DMS114 treated with DMSO at 0.1 percent for 48 hours (cell line): ENCODE measurements around the gene CKAP5.

ENCODE experiments used
- DNase-seq: peaks from one replicate; lab custom pipeline; 2025; ENCODE audit not compliant: unreplicated experiment; lab: John Stamatoyannopoulos, UW

The CKAP5 gene

DNA sequence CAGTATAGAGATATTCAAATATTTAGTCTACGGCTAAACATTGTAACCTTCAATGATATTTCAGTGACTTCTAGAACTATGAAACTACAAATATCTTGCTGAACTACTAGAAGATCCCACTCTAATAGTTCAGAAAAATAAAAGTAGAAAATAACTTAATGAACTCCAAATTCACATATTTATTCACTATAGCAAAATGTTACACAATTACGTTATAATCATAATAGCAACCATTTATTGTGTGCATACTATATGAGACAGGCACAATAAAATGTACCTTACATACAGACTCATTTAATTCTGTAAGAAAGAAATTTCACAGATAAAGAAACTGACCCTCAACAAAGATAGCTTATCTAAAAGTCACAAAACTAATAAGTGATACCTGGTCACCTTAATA, 69.2 kb downstream of the CKAP5 start:
- no peak for DNase-seq

GRCh38 chr11:46769636-46770221, 76.4 kb downstream of the CKAP5 start:
- no peak for DNase-seq

- no peak for DNase-seq
Observed at GRCh38 chr11:46766656-46767055, 79.4 kb downstream of the CKAP5 start.

- DNase-seq = no peak
Observed at GRCh38 chr11:46762248-46762647, 83.8 kb downstream of the CKAP5 start.

GRCh38 chr11:46761807-46762206, 84.3 kb downstream of the CKAP5 start:
- DNase-seq = no peak

DNA sequence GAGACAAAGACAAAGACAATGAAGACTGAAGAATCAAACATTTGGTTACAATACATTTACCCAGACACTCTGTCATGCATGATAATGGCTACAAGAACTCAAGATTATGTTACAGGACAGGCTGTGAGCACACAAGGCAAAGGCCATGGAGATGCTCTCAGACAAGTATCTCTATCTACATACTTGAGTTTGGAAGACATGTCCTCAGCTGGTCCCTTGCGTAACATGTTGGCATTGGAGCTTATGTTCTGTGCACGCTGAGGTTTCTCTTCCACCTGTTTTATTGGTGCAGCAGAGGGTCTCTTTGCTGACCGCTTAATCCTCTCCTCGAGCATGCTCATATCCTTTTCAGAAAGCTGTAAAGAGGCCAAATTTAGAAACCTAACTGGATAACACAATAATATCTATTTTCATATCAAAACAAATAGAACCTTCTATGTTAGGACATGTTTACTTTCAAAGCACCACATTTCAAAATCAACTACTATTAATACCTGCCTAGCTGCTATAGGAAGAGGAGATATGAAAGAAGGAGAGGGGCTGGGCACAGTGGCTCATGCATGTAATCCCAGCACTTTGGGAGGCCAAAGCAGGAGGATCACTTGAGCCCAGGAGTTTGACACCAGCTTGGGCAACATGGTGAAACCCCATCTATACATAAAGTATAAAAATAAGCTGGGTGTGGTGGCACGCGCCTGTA, 85.5 kb downstream of the CKAP5 start:
- DNase-seq = no peak

DNA sequence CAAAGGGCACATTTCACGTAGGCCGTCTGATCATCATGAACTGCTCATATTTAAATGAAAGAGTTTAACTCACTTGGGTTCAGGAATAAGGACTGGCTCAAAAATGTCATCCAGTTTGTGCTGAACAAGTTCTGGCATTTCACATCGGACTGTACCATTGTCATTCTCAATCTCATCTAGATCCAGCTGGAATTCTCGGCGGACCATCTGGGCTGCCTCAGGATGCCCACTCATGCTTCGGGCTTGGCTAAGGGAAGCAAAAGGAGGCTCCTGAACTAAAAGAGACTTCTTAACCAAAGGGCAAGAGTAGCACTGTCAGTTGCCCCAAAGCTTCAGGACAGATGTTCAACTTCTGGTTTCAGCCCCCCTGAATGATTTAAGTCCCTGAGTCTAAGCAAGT, 86.9 kb downstream of the CKAP5 start:
- DNase-seq = no peak

GRCh38 chr11:46755962-46756361, 90.1 kb downstream of the CKAP5 start:
- no peak for DNase-seq

GRCh38 chr11:46747150-46747549, 98.9 kb downstream of the CKAP5 start:
- no peak for DNase-seq

GRCh38 chr11:46745995-46746394, 100.1 kb downstream of the CKAP5 start:
- DNase-seq = no peak

- no peak for DNase-seq
Observed at GRCh38 chr11:46745328-46745727, 100.8 kb downstream of the CKAP5 start.

DNA sequence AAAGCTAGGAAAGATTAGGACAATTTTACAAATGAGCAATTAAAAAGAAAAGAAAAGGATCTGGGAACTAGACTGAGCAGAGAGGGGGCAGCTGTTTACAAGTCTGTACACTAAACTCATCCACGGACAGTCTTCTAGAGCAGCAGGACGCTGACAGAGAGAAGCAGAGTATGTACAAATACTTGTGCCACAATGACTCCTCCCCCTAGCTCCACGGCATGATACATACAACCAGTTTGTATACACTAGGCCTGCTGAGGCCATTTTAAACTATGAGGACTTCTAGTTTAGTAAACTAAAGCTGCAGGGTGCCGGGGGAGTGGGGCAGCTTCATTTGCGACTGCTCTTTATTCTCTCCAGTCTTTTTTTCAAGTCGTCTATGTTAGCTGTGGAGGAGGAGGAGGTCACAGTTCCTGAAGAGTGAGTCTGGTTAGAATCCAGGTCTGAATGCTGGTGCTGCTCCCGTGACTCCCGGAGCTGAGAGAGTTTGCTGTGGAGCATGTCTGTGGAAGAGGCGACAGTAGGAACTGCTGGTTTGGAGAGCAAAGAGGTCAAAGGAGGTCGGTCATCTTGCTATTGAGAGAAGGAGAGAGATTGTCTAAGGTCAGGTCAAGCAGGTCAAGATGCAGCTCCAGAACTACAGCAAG, 102.3 kb downstream of the CKAP5 start:
- DNase-seq = no peak

DNA sequence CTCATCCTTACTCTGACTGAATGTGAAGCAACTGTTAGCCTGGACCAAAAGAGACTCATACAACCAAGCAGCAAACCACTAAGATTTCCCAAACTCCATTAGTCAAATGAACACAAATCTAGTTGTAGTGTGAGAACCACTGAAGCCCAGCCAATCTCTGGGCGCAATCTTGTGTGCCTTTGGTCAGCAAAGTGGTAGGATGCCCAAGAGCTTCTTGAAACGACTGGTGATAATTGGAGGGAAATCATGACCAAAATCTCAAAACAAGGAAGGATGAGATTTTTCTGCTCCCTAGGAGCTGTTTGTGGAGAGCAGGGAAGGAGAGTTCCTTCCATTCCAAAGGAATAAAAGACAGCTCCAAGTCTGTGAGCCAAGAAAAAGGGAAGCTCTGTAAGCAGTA, 103.0 kb downstream of the CKAP5 start:
- no peak for DNase-seq

- DNase-seq = no peak
Observed at GRCh38 chr11:46741600-46742484, 104.2 kb downstream of the CKAP5 start.

GRCh38 chr11:46738887-46739286, 107.2 kb downstream of the CKAP5 start:
- DNase-seq = no peak

GRCh38 chr11:46737699-46738098, 108.4 kb downstream of the CKAP5 start:
- DNase-seq = no peak

- DNase-seq = no peak
Observed at GRCh38 chr11:46736615-46737014, 109.5 kb downstream of the CKAP5 start.

DNA sequence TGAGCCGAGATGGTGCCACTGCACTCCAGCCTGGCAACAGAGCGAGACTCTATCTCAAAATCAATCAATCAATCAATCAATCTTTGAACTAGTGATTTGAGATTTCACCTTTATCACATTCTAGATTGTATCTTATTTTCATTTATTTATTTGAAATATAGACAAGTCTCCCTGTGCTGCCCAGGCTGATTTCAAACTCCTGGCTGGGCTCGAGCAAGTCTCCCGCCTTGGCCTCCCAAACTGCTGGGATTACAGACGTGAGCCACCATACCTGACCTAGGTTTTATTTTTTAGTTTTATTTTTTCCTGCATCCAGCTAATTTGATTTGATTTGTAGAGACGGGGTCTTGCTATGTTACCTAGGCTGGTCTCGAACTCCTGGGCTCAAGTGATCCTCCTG, 109.9 kb downstream of the CKAP5 start:
- DNase-seq = no peak

DNA sequence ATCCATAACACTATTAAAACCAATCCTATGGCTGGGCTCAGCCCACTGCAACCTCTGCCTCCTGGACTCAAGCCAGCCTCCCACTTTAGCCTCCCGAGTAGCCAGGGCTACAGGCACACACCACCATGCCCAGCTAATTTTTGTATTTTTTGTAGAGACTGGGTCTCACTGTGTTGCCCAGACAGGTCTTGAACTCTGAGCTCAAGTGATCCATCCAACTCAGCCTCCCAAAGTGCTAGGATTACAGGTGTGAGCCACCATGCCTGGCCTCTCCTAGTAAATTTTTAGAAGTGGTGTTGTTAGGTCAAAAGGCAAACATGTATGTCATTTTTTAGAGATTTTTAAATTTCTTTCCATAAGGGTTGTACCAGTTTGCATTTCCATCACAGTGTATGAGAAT, 112.8 kb downstream of the CKAP5 start:
- no peak for DNase-seq

DNA sequence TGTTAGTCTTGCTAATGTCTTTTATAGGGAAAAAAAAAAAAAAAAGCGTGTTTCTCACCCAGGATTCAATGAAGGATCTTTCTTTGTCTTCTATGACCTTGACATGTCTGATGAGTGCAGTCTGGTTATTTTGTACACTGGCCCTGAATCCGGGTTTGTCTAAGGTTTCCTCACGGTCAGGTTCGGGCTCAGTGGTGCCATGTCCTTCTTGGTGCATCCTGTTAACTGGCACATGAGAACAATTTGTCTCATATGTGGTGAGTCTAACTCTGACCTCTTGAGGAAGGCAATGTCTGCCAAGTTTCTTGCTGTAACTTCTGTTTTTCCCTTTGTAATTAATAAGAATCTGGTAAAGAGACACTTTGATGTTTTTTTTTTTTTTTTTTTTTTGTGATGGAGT, 114.5 kb downstream of the CKAP5 start:
- DNase-seq = no peak
